ENCODE results near the gene CCNT1. TPM values are rescaled to one million over a fixed set of nuclear protein-coding genes. Genes with fewer than 3 reads are reported as not detected.
A peak's percentile ranks its signal among the peaks of the same experiment; 100 is the strongest.
"Not testable (repeated sequence)": the region's sequence is repeated elsewhere in the genome, so short reads cannot be mapped to it uniquely, and the experiment has no call there.

CCNT1 gene
- total RNA-seq, 2 donors from 2014 or later, result 12.5 to 16.2 TPM

DNA sequence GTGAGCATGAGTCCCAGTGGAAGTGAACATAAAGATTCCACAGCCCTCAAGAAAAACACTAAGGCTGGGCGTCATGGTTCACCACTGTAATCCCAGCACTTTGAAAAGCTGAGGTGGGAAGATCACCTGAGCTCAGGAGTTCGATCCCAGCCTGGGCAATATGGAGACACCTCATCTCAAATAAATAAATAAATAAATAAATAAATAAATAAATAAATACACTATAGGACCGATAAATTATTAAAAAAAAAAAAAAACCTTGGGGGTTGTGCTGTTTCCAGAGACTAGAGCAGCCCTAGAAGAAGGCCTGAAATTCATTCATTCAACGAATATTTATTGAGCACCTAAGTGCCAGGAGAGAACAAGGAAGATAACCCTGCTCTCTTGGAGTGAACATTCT, 33.0 kb downstream of the CCNT1 start:
- TF ChIP-seq, protein P1, sequence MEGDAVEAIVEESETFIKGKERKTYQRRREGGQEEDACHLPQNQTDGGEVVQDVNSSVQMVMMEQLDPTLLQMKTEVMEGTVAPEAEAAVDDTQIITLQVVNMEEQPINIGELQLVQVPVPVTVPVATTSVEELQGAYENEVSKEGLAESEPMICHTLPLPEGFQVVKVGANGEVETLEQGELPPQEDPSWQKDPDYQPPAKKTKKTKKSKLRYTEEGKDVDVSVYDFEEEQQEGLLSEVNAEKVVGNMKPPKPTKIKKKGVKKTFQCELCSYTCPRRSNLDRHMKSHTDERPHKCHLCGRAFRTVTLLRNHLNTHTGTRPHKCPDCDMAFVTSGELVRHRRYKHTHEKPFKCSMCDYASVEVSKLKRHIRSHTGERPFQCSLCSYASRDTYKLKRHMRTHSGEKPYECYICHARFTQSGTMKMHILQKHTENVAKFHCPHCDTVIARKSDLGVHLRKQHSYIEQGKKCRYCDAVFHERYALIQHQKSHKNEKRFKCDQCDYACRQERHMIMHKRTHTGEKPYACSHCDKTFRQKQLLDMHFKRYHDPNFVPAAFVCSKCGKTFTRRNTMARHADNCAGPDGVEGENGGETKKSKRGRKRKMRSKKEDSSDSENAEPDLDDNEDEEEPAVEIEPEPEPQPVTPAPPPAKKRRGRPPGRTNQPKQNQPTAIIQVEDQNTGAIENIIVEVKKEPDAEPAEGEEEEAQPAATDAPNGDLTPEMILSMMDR (IDR thresholded peaks at IDR 0.05), result no peak
- no peak overlapping the region for H3K27ac ChIP-seq

DNA sequence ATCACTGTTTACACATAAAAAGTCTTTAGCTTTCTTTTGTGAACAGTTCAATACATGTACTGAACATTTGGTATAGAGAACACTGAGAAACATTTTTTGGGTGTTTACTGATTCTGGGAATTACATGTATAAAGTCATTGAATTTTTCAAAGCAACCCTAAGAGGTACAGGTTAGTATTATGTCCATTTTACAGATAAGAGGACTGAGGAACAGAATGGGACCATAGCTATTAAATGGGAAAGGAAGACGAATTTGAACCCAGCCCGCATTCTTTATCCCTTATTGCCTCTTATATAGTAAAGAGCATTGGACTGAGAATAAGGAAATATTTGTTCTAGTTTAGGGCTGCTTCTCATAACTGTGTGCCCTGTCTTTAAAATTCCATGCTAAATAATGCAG, 33.6 kb downstream of the CCNT1 start:
- H3K4me3 ChIP-seq, result peak overlapping the region; percentile 52 to 99
- peaks cover 0 to 36% of the 10 kb centered on the region in 2 donors for H3K4me1 ChIP-seq
- TF ChIP-seq, protein P1 (IDR thresholded peaks at IDR 0.05), result no peak
- no peaks in the 10 kb centered on the region for H3K27me3 ChIP-seq
- H3K27ac ChIP-seq, result no peak overlapping the region
- no peak for DNase-seq (ENCODE audit: low spot score)
- peaks cover 24% of the 10 kb centered on the region for H3K36me3 ChIP-seq
- no peaks in the 10 kb centered on the region for H3K9me3 ChIP-seq

More for the DNA sequence above, 33.0 kb downstream of the CCNT1 start:
- Histone ChIP-seq H3K27me3 (no peaks in the 10 kb centered on the region), H3K9me3 (no peaks in the 10 kb centered on the region), H3K4me3 (no peak overlapping the region), H3K4me1 (peaks cover 0 to 31% of the 10 kb centered on the region in 2 donors), H3K36me3 (peaks cover 18% of the 10 kb centered on the region)
- DNase-seq (ENCODE audit: low spot score), result no peak

DNA sequence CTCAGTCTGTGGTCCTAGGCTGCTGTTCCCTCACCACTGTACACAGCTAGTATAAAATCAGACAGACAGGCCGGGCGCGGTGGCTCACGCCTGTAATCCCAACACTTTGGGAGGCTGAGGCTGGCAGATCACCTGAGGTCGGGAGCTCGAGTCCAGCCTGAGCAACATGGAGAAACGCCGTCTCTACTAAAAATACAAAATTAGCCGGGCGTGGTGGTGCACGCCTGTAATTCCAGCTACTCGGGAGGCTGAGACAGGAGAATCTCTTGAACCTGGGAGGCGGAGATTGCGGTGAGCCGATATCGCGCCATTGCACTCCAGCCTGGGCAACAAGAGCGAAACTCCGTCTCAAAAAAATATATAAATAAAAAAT, 34.0 kb downstream of the CCNT1 start:
- Histone ChIP-seq H3K27ac (peak overlapping the region; percentile 72 to 90), H3K4me1 (peaks cover 0 to 40% of the 10 kb centered on the region in 2 donors)

DNA sequence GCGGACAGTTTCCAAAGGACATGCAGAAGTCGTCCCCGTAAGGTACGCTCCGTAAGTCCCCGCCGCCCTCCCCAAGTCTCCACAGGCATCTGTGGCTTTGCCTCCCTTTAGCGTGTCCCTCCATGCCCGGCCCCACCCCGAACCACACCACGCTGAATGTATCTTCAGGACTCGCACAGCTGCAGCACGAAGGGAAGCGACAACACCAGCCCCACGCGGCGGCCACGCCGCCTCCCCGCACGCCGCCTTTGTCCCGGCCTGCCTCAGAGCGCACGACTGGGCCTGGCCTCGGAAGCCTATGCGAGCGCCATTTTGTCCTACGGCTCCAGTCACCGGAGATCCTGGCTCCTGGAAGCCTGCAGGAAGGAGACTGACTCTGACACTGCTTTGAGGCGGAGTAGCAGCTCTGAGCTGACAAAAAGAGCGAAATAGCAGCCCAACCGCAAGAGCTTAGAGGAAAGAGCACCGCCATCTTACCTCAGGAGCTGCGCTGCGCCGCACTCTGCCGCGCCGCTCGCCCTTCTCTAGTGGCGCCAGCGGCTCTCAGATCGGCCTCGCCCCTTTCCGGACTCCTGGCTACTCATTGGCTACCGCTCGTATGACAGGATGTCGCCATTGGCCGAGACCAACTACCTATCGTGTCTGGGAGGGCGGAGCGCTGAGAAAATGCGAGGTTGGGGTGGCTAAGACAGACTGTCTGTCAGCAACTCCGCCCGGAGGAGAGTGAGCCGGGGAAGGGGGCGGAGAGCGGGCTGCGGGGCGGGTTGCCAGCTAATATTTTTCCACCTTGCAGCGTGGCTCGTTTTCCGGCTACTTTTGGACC, 34.6 kb downstream of the CCNT1 start, which contains the start of gene KANSL2:
Gene KANSL2, minus strand, starts transcription at position 529 of the 823 bp plus-strand sequence. CDS start 606 bp downstream, outside the sequence.
- Histone ChIP-seq H3K9me3 (no peaks in the 10 kb centered on the region), H3K27me3 (no peaks in the 10 kb centered on the region), H3K4me3 (peak within 1 kb of the TSS; percentile 92 to 99), H3K4me1 (peaks cover 0 to 45% of the 10 kb centered on the region in 2 donors), H3K27ac (peak within 1 kb of the TSS; percentile 90 to 96), H3K36me3 (peaks cover 31% of the 10 kb centered on the region)
- DNase-seq (ENCODE audit: low spot score), result peak; percentile 99
- TF ChIP-seq, protein P1 (IDR thresholded peaks at IDR 0.05), result no peak

More for the DNA sequence above, 34.0 kb downstream of the CCNT1 start:
- DNase-seq (ENCODE audit: low spot score); H3K27me3 ChIP-seq; H3K9me3 ChIP-seq: not testable (repeated sequence)
- peak overlapping the region; percentile 52 to 99 for H3K4me3 ChIP-seq
- peaks cover 25% of the 10 kb centered on the region for H3K36me3 ChIP-seq

DNA sequence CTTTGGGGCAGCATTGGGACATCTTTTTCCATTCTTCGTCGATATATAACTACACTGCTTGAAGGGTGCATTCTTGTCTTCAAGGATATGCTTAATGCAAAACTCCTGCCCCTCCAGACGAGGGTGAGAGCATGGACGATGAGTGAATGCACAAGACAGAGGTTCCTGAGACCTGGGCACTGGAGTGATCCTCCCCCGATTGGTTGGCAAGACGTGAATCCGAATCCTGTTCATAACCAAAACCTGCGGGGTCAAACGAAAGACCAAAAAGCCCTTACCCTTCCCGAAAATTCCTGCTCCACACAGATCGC, 35.2 kb downstream of the CCNT1 start:
- no peaks in the 10 kb centered on the region for H3K27me3 ChIP-seq
- H3K27ac ChIP-seq, result peak overlapping the region; percentile 90 to 96
- TF ChIP-seq, protein P1 (IDR thresholded peaks at IDR 0.05), result no peak
- H3K4me1 ChIP-seq, result peaks cover 0 to 45% of the 10 kb centered on the region in 2 donors
- DNase-seq (ENCODE audit: low spot score), result no peak
- peaks cover 37% of the 10 kb centered on the region for H3K36me3 ChIP-seq
- peak overlapping the region; percentile 92 to 99 for H3K4me3 ChIP-seq
- no peaks in the 10 kb centered on the region for H3K9me3 ChIP-seq

DNA sequence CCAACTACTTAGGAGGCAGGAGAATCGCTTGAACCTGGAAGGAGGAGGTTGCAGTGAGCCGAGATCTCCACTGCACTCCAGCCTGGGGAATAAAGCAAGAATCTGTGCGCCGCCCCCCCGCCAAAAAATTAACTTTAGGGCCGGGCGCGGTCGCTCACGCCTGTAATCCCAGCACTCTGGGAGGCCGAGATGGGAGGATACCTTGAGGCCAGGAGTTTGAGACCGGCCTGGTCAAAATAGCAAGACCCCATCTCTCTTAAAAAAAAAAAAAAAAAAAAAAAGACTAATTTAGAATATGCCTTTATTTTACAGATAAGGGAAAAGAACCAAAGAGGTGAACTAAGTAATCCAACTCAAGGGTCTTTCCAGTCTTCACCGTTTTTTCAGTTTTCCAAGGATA, 35.6 kb downstream of the CCNT1 start:
- TF ChIP-seq, protein P1 (IDR thresholded peaks at IDR 0.05), result no peak
- Histone ChIP-seq H3K27ac (no peak overlapping the region), H3K4me3 (peak overlapping the region; percentile 92 to 99)

More for the DNA sequence above, 35.6 kb downstream of the CCNT1 start:
- Histone ChIP-seq H3K36me3 (peaks cover 42% of the 10 kb centered on the region), H3K4me1 (peaks cover 0 to 45% of the 10 kb centered on the region in 2 donors), H3K27me3 (no peaks in the 10 kb centered on the region), H3K9me3 (no peaks in the 10 kb centered on the region)
- DNase-seq (ENCODE audit: low spot score), result no peak

Data from right atrium auricular region (tissue), 2 donors.